D341Med (cell line): ENCODE data around the gene AGAP1.

Experiments used
- DNase-seq: peaks from one replicate; pipeline ENCODE4 v3.0.0; 2012; ENCODE audit warnings: low spot score

Gene AGAP1

GRCh38 chr2:235508371-235509160 lies 14.7 kb downstream of the AGAP1 start:
- no peak for DNase-seq

GRCh38 chr2:235510318-235510717 lies 16.5 kb downstream of the AGAP1 start:
- no peak for DNase-seq

- no peak for DNase-seq
Measured at GRCh38 chr2:235511187-235511661, 17.4 kb downstream of the AGAP1 start.

GRCh38 chr2:235511751-235512698 lies 18.2 kb downstream of the AGAP1 start:
- no peak for DNase-seq

DNA sequence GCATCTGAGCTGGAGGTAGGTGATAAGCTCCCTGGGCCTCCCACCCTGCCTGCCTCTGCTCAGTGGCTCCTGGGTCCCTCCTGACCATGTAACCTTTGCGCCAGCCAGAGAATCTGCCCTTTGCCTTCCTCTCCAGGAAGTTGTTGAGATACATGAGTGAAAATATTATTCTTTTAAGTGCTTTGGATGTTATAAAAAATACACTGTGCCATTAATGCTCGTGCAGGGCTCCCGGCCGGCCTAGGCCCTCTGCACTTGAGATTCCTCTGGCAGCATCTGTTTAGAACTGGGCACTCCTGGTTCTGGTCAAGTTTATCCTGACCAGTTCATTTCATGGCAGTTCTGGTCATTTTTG lies 18.8 kb downstream of the AGAP1 start:
- no peak for DNase-seq

DNA sequence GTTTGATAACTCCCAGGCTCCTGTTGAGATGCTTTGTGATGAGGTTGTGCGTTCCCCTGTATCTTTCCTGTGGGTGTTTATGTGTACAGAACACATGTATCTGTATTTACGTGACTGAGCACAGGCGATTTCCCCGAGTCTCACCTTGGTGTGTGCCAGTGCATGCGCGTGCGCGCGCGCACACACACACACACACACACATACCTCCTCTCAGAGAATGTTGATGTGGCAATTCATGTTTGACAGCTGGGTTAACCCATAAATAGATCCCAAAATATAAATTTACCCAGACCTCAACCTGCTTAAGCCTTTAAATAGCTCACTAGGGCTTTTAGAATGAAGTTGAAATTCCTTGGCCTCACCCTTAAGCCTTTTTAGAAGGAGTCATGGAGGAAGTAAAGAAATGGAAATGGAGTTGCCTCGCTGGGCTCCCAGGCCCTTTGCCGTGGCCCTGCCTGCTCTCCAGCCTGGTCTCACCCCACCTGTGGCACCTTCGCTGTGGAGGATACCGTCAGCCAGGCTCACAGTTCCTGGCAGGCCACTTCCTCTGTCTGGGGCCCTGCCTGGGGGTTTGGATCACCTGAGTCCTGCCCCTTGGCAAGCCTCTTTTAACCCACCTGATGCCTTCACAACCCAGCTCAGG lies 20.3 kb downstream of the AGAP1 start:
- DNase-seq: no peak

DNA sequence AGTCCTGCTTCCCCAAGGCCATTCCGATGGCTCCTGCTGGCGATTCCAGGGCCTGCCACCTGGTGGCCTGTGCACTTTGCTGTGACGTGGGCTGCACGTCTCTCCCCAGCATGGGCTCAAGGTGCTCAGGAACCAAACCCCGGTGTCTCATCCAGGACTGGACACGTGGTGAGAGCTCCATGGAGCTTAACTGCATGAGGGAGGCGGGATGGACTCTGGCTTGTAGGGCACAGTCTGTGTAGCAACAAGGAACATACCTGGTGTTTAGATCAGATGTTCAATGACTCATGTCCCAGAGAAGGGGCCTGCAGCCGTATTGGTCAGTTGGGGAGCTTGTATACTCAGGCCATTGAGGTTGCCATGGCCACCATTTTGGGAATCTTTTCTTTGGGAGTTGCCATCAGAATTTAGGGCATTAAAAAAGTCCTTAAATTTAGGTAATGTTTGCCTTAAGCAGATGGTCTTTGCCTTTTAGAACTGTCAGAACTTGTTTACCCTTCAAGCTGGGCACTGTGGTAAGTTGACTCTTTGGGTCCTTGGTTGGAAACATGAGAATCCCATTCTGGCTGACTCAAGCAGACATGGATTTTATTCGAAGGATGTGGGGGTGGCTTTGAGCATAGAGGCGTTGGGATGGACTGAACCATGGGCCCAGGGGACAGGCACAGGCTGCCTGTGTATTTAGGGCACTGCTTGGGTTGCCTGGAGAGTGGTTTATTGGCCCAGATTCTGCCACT lies 21.0 kb downstream of the AGAP1 start:
- DNase-seq: peak; percentile 49

GRCh38 chr2:235515364-235515742 lies 21.5 kb downstream of the AGAP1 start:
- DNase-seq: no peak

DNA sequence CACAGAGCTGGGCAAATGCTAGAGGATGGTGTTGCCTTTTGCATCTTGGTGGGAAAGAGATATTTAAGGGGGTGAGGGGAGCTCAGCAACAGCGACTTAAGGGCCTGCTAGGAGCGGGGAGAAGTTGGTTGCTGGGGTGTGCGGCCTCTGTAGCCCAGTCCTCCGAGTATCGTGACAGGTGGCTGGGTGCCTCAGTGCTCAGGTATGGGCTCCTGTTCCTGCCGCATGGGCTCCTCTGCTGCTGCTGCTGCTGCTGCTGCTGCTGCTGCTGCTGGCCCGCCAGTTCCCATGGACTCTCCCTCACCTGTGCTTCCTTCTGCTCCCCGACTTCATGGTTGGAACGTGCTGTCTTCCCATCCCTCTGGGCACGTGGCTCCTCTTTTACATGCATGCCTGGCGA lies 22.0 kb downstream of the AGAP1 start:
- DNase-seq: no peak

DNA sequence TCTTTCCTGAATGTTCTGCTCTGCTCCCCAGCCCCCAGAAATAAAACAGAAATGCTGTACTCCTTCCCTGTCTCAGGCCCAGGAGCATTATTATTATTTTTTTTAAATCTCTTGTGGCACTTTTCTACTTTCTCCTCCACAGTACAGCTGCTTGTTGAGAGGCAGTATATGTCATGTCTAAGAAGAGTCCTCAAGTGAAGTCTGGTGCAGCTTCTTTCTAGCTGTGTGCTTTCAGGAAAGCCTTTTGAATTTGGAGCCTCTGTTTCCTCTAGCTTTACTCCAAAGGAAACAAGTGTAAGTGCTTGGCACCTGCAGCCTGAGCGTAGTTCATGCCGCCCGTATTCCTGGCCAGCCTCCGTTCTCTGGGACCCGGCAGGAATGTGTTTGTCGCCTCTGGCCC lies 22.4 kb downstream of the AGAP1 start:
- DNase-seq: no peak

DNA sequence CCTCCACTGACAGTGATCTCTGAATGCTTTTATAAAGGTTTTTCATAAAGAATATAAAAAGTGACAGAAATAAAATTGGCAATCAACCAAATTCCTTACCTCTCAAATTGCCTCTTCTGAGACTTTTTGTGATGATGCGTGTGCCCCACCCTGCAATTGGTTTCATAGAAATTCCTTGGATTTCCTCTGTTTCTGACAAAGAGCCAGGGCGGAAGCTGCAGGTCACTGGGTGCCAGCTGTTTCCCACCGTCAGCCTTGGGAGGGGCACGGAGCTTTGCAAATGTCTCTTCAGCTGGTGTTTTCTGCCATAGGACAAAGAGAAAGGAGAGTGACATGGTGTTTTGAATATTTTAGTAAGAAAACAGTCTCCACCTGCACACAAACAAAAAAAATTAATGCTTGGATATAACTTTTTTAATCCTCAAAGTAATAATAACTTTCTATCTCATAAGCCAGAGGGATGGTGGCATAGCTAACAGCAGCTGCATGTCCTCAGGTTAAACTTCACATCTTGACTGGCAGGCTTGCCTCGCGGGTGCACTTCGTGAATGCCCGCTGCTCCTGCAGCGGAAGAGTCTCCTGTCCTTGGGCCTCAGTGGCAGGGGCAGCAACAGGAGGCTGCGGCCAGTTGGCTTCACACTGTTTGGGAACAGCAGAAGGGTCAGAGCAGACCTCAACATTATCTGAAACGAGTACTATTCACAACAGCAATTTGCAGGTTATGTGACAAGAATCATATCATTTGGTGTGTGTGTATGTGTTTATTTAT lies 24.7 kb downstream of the AGAP1 start:
- DNase-seq: no peak

- DNase-seq: no peak
Measured at GRCh38 chr2:235520787-235521186, 26.9 kb downstream of the AGAP1 start.

- no peak for DNase-seq
Measured at GRCh38 chr2:235521844-235522243, 28.0 kb downstream of the AGAP1 start.

GRCh38 chr2:235523021-235523420 lies 29.2 kb downstream of the AGAP1 start:
- no peak for DNase-seq

DNA sequence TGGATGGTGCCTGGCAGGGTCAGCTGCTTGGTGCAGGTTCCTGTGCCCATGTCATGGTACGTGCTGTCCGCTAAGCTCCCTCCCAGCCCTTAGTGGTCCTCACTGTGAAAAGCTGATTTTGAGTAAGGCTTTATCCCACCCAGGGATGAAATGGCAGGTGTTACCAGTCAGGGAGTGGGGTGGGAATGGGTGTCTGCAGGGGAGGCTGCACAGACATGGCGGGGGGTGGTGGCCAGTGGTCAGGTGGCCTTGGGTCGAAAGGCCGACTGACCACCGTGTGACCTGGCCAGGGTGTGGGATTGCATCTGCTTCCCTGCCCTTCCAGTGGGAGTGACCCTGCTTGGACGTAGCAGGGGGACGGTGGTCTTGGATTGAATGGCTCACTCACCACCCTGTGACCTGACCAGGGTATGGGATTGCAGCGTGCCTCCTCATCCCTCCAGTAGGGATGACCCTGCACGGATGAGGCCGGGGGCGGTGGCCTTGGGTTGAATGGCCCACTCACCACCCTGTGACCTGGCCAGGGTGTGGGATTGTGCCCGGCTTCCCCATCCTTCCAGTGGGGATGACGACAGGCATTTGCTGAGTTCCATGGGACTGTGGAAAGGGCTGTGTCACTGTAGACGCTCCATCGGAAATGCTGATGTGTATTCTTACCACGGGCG lies 29.8 kb downstream of the AGAP1 start:
- no peak for DNase-seq

DNA sequence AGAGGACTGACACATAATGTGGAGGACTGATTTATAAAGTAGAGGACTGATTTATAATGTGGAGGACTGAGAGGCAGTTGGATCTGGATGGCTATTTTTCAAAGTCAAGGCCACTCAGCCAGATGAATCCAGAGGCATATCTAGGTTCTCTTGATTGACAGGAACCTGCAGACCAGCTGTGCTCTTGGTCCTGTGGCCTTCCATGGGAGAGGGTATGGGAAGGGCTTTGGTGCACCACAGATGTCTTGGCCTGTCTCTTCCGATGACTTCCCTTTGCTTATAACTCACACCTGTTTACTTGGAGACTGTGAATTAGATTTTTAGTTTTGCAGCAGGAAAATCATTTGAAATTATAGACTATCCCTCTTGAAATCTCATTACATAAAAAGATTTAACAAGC lies 32.3 kb downstream of the AGAP1 start:
- DNase-seq: no peak

DNA sequence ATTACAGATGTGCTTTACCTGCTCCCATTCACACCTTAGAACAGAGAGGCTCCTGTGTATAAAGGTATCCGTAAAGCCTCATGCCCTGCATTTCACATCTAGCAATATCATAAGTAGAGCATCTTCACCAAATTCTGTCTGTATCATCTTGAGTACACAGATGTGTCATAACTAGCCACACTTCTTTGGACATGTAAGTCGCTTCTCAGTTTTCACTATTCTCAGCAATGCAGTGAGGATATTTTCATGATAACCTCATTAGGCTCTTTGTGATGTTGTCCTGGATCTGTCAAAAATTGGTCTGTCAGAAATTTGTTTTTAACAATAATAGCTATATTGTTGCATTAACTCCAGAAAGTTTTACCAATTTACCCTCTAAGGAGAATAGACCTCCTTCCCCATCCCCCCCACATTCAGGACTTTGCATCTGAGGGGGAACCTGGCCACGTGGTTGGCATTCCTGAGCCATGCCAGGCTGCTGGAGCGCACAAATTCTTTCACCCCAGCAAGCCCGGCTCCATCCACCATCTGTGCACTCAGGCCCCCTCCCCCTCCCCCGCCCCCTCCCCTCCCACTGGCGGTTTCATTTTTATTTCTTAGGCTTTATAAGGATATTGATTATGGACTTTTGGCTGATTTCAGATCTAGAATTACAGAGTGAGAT lies 34.1 kb downstream of the AGAP1 start:
- no peak for DNase-seq

DNA sequence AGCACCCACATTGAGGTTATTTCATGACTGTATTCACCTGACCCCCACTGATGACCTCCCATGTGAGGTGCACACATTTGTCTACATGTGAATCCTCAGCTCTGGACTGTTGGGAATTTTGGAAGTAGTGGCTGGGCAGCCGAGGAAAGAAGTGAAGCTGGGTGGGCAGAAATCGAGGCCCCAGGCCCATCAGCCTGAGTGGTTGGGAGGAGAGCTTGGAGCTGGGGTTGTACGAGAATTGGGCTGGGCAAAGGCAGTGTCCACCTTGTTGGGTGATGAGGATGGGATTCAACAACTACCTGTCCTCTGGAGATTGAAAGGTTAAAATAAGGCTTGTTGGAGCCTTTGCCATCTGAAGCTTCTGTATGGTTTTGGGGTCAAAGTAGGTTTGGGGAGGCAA lies 35.8 kb downstream of the AGAP1 start:
- no peak for DNase-seq

- no peak for DNase-seq
Measured at GRCh38 chr2:235530735-235531134, 36.9 kb downstream of the AGAP1 start.

DNA sequence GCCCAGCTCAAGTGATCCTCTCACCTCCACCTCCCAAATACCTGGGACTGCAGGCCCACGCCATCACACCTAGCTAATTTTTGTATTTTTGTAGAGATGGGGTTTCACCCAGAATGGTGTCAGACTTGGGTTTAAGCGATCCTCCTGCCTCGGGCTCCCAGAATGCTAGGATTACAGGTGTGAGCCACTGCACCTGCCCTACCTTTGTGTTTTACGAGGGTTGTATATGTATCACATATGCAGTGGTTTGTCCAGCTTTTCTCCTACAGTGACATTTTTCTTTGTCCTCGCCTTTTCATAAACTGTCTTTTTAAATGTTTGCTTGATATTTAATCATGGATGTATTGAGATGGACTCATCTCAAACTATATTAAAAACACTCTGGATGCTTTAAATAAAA lies 38.5 kb downstream of the AGAP1 start:
- no peak for DNase-seq
